H9 (cell line): ENCODE data around the gene MALT1. TPM values are rescaled to one million over a fixed set of nuclear protein-coding genes. Genes with fewer than 3 reads are reported as not detected.
A peak's percentile ranks its signal among the peaks of the same experiment; 100 is the strongest.

Experiments
- DNase-seq: peaks from one replicate; pipeline ENCODE4 v3.0.0-alpha.2; 2017
- H2AFZ ChIP-seq: one replicate; pipeline ENCODE4 v1.6.1; 2013; ENCODE audit warnings: mild to moderate bottlenecking, low read length, control low read depth, moderate library complexity
- H2AK5ac ChIP-seq: 2 replicates; pipeline ENCODE4 v1.6.1; 2013; ENCODE audit warnings: low read length, control low read depth, mixed read lengths; ENCODE audit not compliant: insufficient read length
- H2BK120ac ChIP-seq: one replicate; pipeline ENCODE4 v1.6.1; 2013; ENCODE audit warnings: low read depth, mild to moderate bottlenecking, low read length, control low read depth, inconsistent platforms; ENCODE audit not compliant: poor library complexity, severe bottlenecking
- H2BK12ac ChIP-seq: 2 replicates; pipeline ENCODE4 v1.6.1; 2013; ENCODE audit warnings: low read length, control low read depth, mixed read lengths, low read depth; ENCODE audit not compliant: insufficient read length
- H2BK15ac ChIP-seq: 2 replicates; pipeline ENCODE4 v1.6.1; 2013; ENCODE audit warnings: low read depth, low read length, control low read depth
- H2BK20ac ChIP-seq: one replicate; pipeline ENCODE4 v1.6.1; 2013; ENCODE audit warnings: low read depth, mild to moderate bottlenecking, low read length, control low read depth, inconsistent platforms; ENCODE audit not compliant: poor library complexity, severe bottlenecking
- H2BK5ac ChIP-seq: 2 replicates; pipeline ENCODE4 v1.6.1; 2013; ENCODE audit warnings: low read length, control low read depth, mixed read lengths; ENCODE audit not compliant: insufficient read length
- H3K14ac ChIP-seq: 2 replicates; pipeline ENCODE4 v1.6.1; 2013; ENCODE audit warnings: low read length, control low read depth; ENCODE audit not compliant: insufficient read depth
- H3K18ac ChIP-seq: 2 replicates; pipeline ENCODE4 v1.6.1; 2013; ENCODE audit warnings: low read depth, mild to moderate bottlenecking, mixed read lengths, low read length, control low read depth; ENCODE audit not compliant: insufficient read length
- H3K23ac ChIP-seq: 2 replicates; pipeline ENCODE4 v1.6.1; 2013; ENCODE audit warnings: low read length, control low read depth, mixed read lengths, low read depth; ENCODE audit not compliant: insufficient read length
- H3K23me2 ChIP-seq: 2 replicates; pipeline ENCODE4 v1.6.1; 2013; ENCODE audit warnings: low read depth, mild to moderate bottlenecking, mixed read lengths, low read length, control low read depth; ENCODE audit not compliant: insufficient read length, poor library complexity, severe bottlenecking
- H3K27ac ChIP-seq: 2 replicates; pipeline ENCODE4 v1.5.1; 2013; ENCODE audit warnings: low read length, control low read depth, mixed read lengths, low read depth; ENCODE audit not compliant: insufficient read length
- H3K27me3 ChIP-seq: 2 replicates; pipeline ENCODE4 v1.6.1; 2013; ENCODE audit warnings: low read length, control low read depth, inconsistent platforms; ENCODE audit not compliant: insufficient read depth
- H3K4ac ChIP-seq: 2 replicates; pipeline ENCODE4 v1.6.1; 2013; ENCODE audit warnings: low read depth, mild to moderate bottlenecking, control low read depth, inconsistent platforms, low read length, moderate library complexity
- H3K4me1 ChIP-seq: 2 replicates; pipeline ENCODE4 v1.6.1; 2013; ENCODE audit warnings: low read length, control low read depth, inconsistent platforms; ENCODE audit not compliant: insufficient read depth
- H3K4me2 ChIP-seq: 2 replicates; pipeline ENCODE4 v1.6.1; 2013; ENCODE audit warnings: low read length, control low read depth, mixed read lengths; ENCODE audit not compliant: insufficient read length, insufficient read depth
- H3K56ac ChIP-seq: 2 replicates; pipeline ENCODE4 v1.6.1; 2013; ENCODE audit warnings: low read depth, mild to moderate bottlenecking, mixed read lengths, low read length, control low read depth; ENCODE audit not compliant: insufficient read length
- H3K79me1 ChIP-seq: 2 replicates; pipeline ENCODE4 v1.6.1; 2013; ENCODE audit warnings: low read depth, mild to moderate bottlenecking, moderate library complexity, low read length, control low read depth, inconsistent platforms; ENCODE audit not compliant: insufficient read depth, poor library complexity, severe bottlenecking
- H3K79me2 ChIP-seq: 2 replicates; pipeline ENCODE4 v1.6.1; 2013; ENCODE audit warnings: low read length, control low read depth, inconsistent platforms; ENCODE audit not compliant: insufficient read depth
- H3K9ac ChIP-seq: 2 replicates; pipeline ENCODE4 v1.6.1; 2013; ENCODE audit warnings: low read length, control low read depth, mixed read lengths; ENCODE audit not compliant: insufficient read length; ENCODE audit errors: extremely low read depth
- H3K9me3 ChIP-seq: one replicate; pipeline ENCODE4 v1.6.1; 2013; ENCODE audit warnings: low read depth, low read length, inconsistent platforms; ENCODE audit not compliant: control insufficient read depth
- H3T11ph ChIP-seq: one replicate; pipeline ENCODE4 v1.6.1; 2013; ENCODE audit warnings: mild to moderate bottlenecking, low read length, control low read depth, inconsistent platforms
- H4K20me1 ChIP-seq: one replicate; pipeline ENCODE4 v1.6.1; 2013; ENCODE audit not compliant: control insufficient read depth, insufficient read length, insufficient read depth
- H4K5ac ChIP-seq: 2 replicates; pipeline ENCODE4 v1.6.1; 2013; ENCODE audit warnings: low read depth, mild to moderate bottlenecking, mixed read lengths, low read length, control low read depth; ENCODE audit not compliant: insufficient read length
- H4K8ac ChIP-seq: replicated peaks from 2 replicates; pipeline ENCODE4 v1.6.1; 2013; ENCODE audit warnings: low read length, control low read depth, mixed read lengths, low read depth; ENCODE audit not compliant: insufficient read length
- H4K91ac ChIP-seq: 2 replicates; pipeline ENCODE4 v1.6.1; 2013; ENCODE audit warnings: low read depth, mild to moderate bottlenecking, moderate library complexity, mixed read lengths, low read length, control low read depth; ENCODE audit not compliant: insufficient read length
- H3K27ac Mint-ChIP-seq, 3 experiments: 2 replicates in 2 of 3; 3 replicates in 1 of 3; pipeline ENCODE4 v1.8.0; 2020 to 2021; ENCODE audit warnings: mixed read lengths in 3 of 3, mild to moderate bottlenecking in 1 of 3, moderate library complexity in 1 of 3
- H3K27me3 Mint-ChIP-seq: 2 replicates; pipeline ENCODE4 v1.8.0; 2021; ENCODE audit warnings: low read depth, mild to moderate bottlenecking, moderate library complexity, mixed read lengths
- H3K36me3 Mint-ChIP-seq, 3 experiments: 2 replicates in 2 of 3; 3 replicates in 1 of 3; pipeline ENCODE4 v1.8.0; 2020 to 2021; ENCODE audit warnings: low read depth in 3 of 3, mixed read lengths in 3 of 3; ENCODE audit not compliant: insufficient read depth in 1 of 3
- H3K4me1 Mint-ChIP-seq, 2 experiments: 2 replicates each; pipeline ENCODE4 v1.8.0; 2020; ENCODE audit warnings: mixed read lengths in 2 of 2
- H3K4me3 Mint-ChIP-seq, 2 experiments: 2 replicates in 1 of 2; 3 replicates in 1 of 2; pipeline ENCODE4 v1.8.0; 2020 to 2021; ENCODE audit warnings: mild to moderate bottlenecking in 2 of 2, mixed read lengths in 2 of 2, moderate library complexity in 1 of 2
- H3K9me3 Mint-ChIP-seq, 2 experiments: 2 replicates in 1 of 2; 3 replicates in 1 of 2; pipeline ENCODE4 v1.8.0; 2020; ENCODE audit warnings: mild to moderate bottlenecking in 2 of 2, mixed read lengths in 2 of 2, moderate library complexity in 1 of 2
- CTCF ChIP-seq: fragments of 200-600 bp; sonication (generic); conservative IDR thresholded peaks from 3 replicates; pipeline ENCODE4 v1.8.0; 2021; ENCODE audit warnings: antibody characterized with exemption, mild to moderate bottlenecking
- WGBS: extraction: QIAGEN DNeasy Blood & Tissue Kit; methylation state at CpG from one replicate; pipeline ENCODE4 v1.1.7; 2013; ENCODE audit warnings: missing lambda C conversion rate, low lambda C conversion rate, mixed read lengths; ENCODE audit not compliant: insufficient read length; ENCODE audit errors: extremely low coverage; 5-methylcytosine and 5-hydroxymethylcytosine counted together
- total RNA-seq: library from RNA; stranded (reverse); gene quantifications from 2 replicates; pipeline ENCODE4 v1.2.1, GENCODE V29; 2021

Gene MALT1
- total RNA-seq, 1 experiment from 2014 or later: 18.1 TPM

DNA sequence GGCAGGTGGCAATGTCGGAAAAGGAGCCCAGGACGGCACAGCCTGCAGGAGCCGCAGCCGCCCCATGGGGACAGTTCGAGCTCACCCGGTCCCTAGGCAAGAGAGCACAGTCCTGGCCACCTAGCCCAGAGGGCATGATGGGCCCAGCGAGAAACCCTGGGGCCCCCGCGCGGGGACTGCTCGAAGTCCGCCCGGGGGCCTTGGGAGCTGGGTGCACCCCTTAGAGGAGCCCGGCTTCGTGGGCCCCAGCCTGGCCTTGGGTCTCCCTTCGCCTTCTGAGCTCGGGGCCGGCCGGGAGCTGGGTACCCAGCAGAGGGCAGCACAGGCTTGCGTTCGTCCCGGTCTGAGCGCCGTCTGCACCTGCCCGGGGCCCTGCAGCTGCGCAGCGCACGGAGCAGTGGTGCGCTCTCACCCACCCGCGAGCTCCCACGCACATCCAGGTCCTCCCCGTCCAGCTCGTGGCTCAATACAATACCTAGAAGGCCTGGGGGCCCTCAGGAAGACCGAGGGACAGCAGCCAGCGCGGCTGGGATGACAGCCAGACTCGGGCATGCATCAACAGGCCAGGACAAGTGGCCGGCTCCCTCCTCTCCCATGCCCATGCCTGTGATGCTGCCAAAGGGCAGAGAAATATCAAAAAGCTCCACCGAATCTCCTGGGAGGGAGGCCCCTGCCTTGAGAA lies 97.2 kb downstream of the MALT1 start:
- peak; percentile 86 for DNase-seq
- Histone ChIP-seq H3K4me2 (peak overlapping the region; percentile 42), H2BK5ac (no peak overlapping the region), H3K79me1 (no peaks in the 10 kb centered on the region), H4K5ac (no peak overlapping the region), H3K9ac (no peak overlapping the region), H2BK12ac (no peak overlapping the region), H2BK15ac (no peak overlapping the region), H3K14ac (peak overlapping the region; percentile 16; the same call in 1 of the 2 replicates), H2AK5ac (no peak overlapping the region), H2AFZ (no peak overlapping the region), H3K23me2 (peaks cover 7% of the 10 kb centered on the region), H3K18ac (no peak overlapping the region), H3K4ac (no peak overlapping the region), H3K27me3 (no peaks in the 10 kb centered on the region), H4K91ac (no peak overlapping the region), H4K20me1 (no peaks in the 10 kb centered on the region), H3K23ac (no peak overlapping the region), H2BK120ac (no peak overlapping the region), H3K56ac (no peak overlapping the region), H3K9me3 (no peaks in the 10 kb centered on the region), H2BK20ac (no peak overlapping the region), H3T11ph (no peak overlapping the region), H3K79me2 (no peaks in the 10 kb centered on the region), H3K27ac (no peak overlapping the region), H4K8ac (no peak overlapping the region), H3K4me1 (no peaks in the 10 kb centered on the region)
- no CpG with 5 or more reads among the region's 40 CpGs for WGBS
- H3K9me3 Mint-ChIP-seq: no peaks in the 10 kb centered on the region
- peak overlapping the region; percentile 56 to 80 for H3K4me3 Mint-ChIP-seq
- no peak overlapping the region for H3K27ac Mint-ChIP-seq
- no peaks in the 10 kb centered on the region for H3K36me3 Mint-ChIP-seq
- peaks cover 11 to 12% of the 10 kb centered on the region in 2 experiments for H3K4me1 Mint-ChIP-seq
- peaks cover 26% of the 10 kb centered on the region for H3K27me3 Mint-ChIP-seq
- peak; percentile 98 for TF ChIP-seq CTCF
